Hematopoietic multipotent progenitor cell treated with erythropoietin and hydrocortisone succinate and interleukin-3 and kit ligand, for 4 days (in vitro differentiated cells): ENCODE measurements around the gene TUBA1B.

ENCODE experiments used
- DNase-seq: peaks from one replicate; pipeline ENCODE4 v3.0.0-alpha.2; 2015

Gene TUBA1B

GRCh38 chr12:49089821-49090773 is 41.1 kb downstream of the TUBA1B start:
- DNase-seq, result peak; percentile 85

GRCh38 chr12:49088932-49089330 is 42.3 kb downstream of the TUBA1B start:
- DNase-seq, result no peak

DNA sequence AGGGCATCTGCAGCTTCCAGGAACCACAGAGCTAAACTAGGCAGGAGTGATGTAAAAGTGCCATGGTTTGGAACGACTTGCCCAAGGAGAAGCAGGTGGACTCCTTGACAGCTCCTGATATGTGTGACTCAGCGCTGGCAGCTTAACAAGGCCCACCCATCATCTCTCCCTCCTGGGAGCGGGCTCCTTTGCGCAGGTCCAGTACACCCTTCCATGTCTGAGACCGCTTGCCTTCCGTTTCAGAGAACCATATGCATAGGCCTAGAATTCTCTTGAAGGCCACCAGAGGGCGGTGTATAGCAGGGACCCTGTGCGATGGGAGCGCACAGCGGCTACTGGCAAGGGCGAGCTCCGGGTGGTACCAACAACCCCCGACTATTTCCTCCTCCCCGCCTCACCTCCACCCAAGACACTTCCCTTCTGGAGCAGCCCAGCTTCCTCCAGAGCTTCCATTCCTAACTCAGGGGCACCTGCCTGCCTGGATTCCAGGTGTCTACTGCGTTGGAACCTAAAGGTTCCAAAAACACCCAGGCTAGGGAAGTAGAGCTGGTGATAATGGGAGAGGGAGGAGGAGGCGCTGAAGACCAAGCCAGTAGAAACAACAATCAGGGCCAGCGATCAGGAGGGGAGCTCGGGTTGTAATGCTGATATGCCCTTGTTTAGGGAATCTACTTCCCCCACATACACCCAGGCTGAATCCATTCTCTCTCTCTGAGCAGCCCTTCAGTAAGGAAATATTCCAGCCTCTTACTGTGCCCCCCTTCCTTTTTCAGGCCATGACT is 42.9 kb downstream of the TUBA1B start:
- DNase-seq, result peak; percentile 95

- DNase-seq, result no peak
These were observed 45.1 kb downstream of the TUBA1B start for GRCh38 chr12:49086116-49086515.

DNA sequence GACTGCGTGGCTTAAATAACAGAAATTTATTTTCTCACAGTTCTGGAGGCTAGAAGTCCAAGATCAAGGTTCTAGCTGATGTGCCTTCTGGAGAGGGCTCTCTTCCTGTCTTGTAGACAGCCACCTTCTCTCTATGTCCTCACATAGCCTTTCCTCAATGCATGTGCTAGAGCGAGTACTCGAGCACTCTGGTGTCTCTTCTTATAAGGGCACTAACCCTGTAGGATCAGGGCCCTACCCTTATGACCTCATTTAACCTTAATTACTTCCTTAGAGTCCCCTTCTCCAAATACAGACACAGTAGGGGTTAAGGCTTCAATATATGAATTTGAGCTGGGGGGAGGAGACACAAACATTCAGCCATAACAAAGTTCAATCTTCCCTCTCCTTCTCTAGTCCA is 46.8 kb downstream of the TUBA1B start:
- DNase-seq, result no peak

DNA sequence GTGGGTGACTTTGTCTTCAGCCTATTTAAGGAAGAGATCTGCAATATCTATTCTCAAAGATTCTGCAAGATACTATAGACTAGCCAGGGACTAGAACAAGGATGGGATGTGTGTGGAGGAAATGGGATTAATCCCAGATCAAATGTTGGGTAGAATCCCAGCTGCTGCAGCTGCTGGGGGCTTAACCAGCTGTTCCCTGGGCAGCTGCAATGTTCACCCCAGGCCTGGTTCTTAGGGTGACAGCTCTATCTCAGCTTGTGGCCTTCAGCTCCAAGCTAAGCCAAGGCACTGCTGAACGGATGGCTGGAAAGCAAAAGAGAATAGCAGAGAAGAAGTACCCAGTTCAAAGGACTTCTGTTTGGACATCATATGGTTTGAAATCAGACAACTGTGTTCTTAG is 51.4 kb downstream of the TUBA1B start:
- no peak for DNase-seq
